Common myeloid progenitor, CD34-positive (primary cell): Measurements from ENCODE around the gene GNE.

Experiments used
- CTCF ChIA-PET: fragments of 350-600 bp; sonication (Branson Sonifier 250); formaldehyde crosslinking; loops from one replicate; lab custom pipeline; 2021; ENCODE audit warnings: antibody characterized with exemption; lab: Charles Lee
- POLR2A ChIA-PET: fragments of 350-600 bp; sonication (Branson Sonifier 250); formaldehyde crosslinking; loops from one replicate; lab custom pipeline; 2021; ENCODE audit warnings: antibody characterized with exemption; lab: Charles Lee
- DNase-seq, 3 donors: peaks; one replicate each; pipeline versions ENCODE4 v3.0.0 to v3.0.0-alpha.2; 2013
- H3K27ac ChIP-seq, 2 experiments: 1 replicate in 1 of 2; 2 replicates in 1 of 2; pipeline ENCODE4 v1.7.0; 2013; ENCODE audit warnings: inconsistent platforms in 2 of 2, low read length in 2 of 2, mild to moderate bottlenecking in 2 of 2, low read depth in 1 of 2, moderate library complexity in 1 of 2; ENCODE audit not compliant: severe bottlenecking in 2 of 2, insufficient read depth in 1 of 2, poor library complexity in 1 of 2
- H3K27me3 ChIP-seq, 5 experiments: replicated peaks in 2 of 5; 1 replicate in 3 of 5; 2 replicates in 2 of 5; pipeline versions ENCODE4 v1.6.1 to v1.7.0; 2013; ENCODE audit warnings: low read length in 4 of 5, mild to moderate bottlenecking in 2 of 5, moderate library complexity in 2 of 5, inconsistent platforms in 1 of 5; ENCODE audit not compliant: insufficient read depth in 5 of 5, control insufficient read depth in 4 of 5
- H3K36me3 ChIP-seq, 4 experiments: 1 replicate in 2 of 4; 2 replicates in 2 of 4; pipeline versions ENCODE4 v1.6.1 to v1.7.0; 2013; ENCODE audit warnings: low read length in 3 of 4, control low read depth in 1 of 4, mild to moderate bottlenecking in 1 of 4; ENCODE audit not compliant: control insufficient read depth in 4 of 4, insufficient read depth in 4 of 4
- H3K4me1 ChIP-seq, 4 experiments: 1 replicate in 3 of 4; 2 replicates in 1 of 4; pipeline versions ENCODE4 v1.6.1 to v1.7.1; 2013; ENCODE audit warnings: low read length in 3 of 4, mild to moderate bottlenecking in 3 of 4, control low read depth in 1 of 4, inconsistent platforms in 1 of 4, moderate library complexity in 1 of 4; ENCODE audit not compliant: control insufficient read depth in 4 of 4, insufficient read depth in 4 of 4; ENCODE audit errors: control extremely low read depth in 1 of 4
- H3K4me3 ChIP-seq, 7 experiments: 1 replicate in 4 of 7; 2 replicates in 3 of 7; pipeline versions ENCODE4 v1.5.1 to v1.7.0; 2013; ENCODE audit warnings: mild to moderate bottlenecking in 7 of 7, low read length in 6 of 7, moderate library complexity in 6 of 7, inconsistent platforms in 2 of 7, low read depth in 2 of 7, control low read depth in 1 of 7; ENCODE audit not compliant: insufficient read depth in 4 of 7, control insufficient read depth in 1 of 7; ENCODE audit errors: extremely low read depth in 1 of 7
- H3K9me3 ChIP-seq, 5 experiments: 1 replicate in 4 of 5; 2 replicates in 1 of 5; pipeline versions ENCODE4 v1.6.1 to v1.7.1; 2013; ENCODE audit warnings: low read length in 4 of 5, mild to moderate bottlenecking in 2 of 5, inconsistent platforms in 1 of 5, low read depth in 1 of 5, moderate library complexity in 1 of 5; ENCODE audit not compliant: control insufficient read depth in 4 of 5, insufficient read depth in 2 of 5; ENCODE audit errors: control extremely low read depth in 1 of 5
- WGBS: methylation state at CpG from one replicate; pipeline ENCODE4 v1.1.5; 2013; ENCODE audit not compliant: insufficient coverage; 5-methylcytosine and 5-hydroxymethylcytosine counted together

The GNE gene

DNA sequence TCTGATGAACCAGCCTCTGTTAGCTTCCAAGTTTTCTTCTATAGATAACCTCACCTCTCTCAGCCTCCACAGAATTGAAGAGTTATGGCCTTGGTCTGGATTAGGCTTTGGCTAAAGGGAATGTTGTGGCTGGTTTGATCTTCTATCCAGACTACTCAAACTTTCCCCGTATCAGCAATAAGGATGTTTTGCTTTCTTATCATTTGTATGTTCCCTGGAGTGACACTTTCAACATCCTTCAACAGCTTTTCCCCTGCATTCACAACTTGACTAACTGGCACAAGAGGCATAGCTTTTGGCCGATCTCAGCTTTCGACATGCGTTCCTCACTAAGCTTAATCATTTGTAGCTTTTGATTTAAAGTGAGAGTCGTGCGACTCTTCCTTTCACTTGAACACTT lies 28.1 kb upstream of the GNE start:
- no peaks in the 10 kb centered on the region for H3K27me3 ChIP-seq
- H3K4me1 ChIP-seq, result no peaks in the 10 kb centered on the region
- H3K36me3 ChIP-seq, result no peaks in the 10 kb centered on the region
- no peak overlapping the region for H3K27ac ChIP-seq
- no peak overlapping the region for H3K4me3 ChIP-seq
- CTCF ChIA-PET, result interaction anchor here (1.5 kb wide), 1 partner anchor 19 kb away, joined by 4 read pairs; no protein-coding TSS in a partner anchor
- DNase-seq, result no peak
- no peaks in the 10 kb centered on the region for H3K9me3 ChIP-seq
- WGBS, result no CpG with 5 or more reads among the region's 6 CpGs
- POLR2A ChIA-PET, result no interaction called here

DNA sequence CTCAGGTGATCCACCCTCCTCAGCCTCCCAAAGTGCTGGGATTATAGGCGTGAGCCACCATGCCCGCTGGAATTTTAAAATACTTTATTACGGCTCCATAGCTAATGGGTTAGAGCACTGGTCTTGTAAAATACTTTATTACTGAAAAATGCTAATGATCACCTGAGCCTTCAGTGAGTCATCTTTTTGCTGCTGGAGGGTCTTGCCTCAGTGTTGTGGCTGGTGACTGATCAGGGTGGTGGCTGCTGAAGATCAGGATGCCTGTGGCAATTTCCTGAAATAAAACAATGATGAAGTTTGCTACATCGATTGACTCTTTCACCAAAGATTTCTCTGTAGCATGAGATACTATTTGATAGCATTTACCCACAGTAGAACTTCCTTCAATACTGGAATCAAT lies 26.0 kb upstream of the GNE start:
- H3K9me3 ChIP-seq, result no peaks in the 10 kb centered on the region
- CTCF ChIA-PET, result interaction anchor here (0.9 kb wide), 1 partner anchor 44 kb away, joined by 3 read pairs; no protein-coding TSS in a partner anchor
- POLR2A ChIA-PET, result no interaction called here
- WGBS, result 100% methylated on average over 1 of the region's 4 CpGs
- H3K36me3 ChIP-seq, result no peaks in the 10 kb centered on the region
- no peak for DNase-seq
- H3K4me3 ChIP-seq, result no peak overlapping the region
- no peak overlapping the region for H3K27ac ChIP-seq
- no peaks in the 10 kb centered on the region for H3K4me1 ChIP-seq
- no peaks in the 10 kb centered on the region for H3K27me3 ChIP-seq

GRCh38 chr9:36282275-36282674 lies 24.0 kb upstream of the GNE start:
- 100% methylated on average over 7 of the region's 7 CpGs for whole genome bisulfite sequencing
- Histone ChIP-seq H3K9me3 (no peaks in the 10 kb centered on the region), H3K4me3 (no peak overlapping the region), H3K4me1 (no peaks in the 10 kb centered on the region), H3K27ac (no peak overlapping the region), H3K27me3 (no peaks in the 10 kb centered on the region), H3K36me3 (no peaks in the 10 kb centered on the region)
- POLR2A ChIA-PET, result no interaction called here
- no peak for DNase-seq
- CTCF ChIA-PET, result no interaction called here

DNA sequence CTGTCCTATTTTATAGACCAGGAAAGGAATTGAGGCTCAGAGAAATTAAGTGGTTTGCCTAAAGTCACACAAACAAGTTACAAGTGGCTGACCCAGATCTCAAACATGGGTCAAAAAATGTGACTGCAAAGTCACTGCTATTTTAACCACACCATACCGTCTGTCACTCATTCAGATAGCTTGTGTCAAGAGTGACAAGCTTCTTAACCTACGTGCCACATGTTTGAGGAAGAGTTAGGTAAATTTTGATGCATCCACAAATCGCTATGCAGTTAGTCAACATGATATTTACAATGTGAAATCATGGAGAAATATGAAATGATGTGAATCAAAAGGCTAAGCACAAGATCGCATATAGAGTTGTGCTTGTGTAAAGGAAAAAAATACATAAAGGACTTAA lies 22.7 kb upstream of the GNE start:
- WGBS, result 97% methylated on average over 4 of the region's 4 CpGs
- no peak for DNase-seq
- H3K4me1 ChIP-seq, result peaks cover 0 to 6% (median 3%) of the 10 kb centered on the region in 4 experiments
- no peak overlapping the region for H3K27ac ChIP-seq
- H3K4me3 ChIP-seq, result no peak overlapping the region
- H3K27me3 ChIP-seq, result no peaks in the 10 kb centered on the region
- CTCF ChIA-PET, result interaction anchor here (0.9 to 2.5 kb wide), 2 partner anchors 32 to 46 kb away, joined by 3 to 7 read pairs; no protein-coding TSS in a partner anchor
- no peaks in the 10 kb centered on the region for H3K36me3 ChIP-seq
- no peaks in the 10 kb centered on the region for H3K9me3 ChIP-seq
- POLR2A ChIA-PET, result no interaction called here

DNA sequence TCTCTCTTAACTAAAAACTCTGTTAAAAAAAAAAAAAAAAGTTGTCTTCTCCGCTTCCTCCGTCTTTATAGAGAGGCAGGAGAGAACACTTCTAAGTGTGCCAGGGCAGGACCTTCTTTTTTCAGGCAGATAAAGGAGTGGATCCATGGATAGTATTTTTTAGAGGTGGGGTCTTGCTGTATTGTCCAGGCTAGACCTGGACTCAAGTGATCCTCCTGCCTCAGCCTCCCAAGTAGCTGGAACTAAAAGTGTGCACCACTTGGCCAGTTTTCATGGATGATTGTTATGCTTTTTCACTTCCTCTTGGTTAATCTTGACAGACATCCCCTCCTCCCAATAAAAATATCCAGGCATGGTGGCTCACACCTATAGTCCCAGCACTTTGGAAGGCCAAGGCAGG lies 20.0 kb upstream of the GNE start:
- WGBS, result no CpG with 5 or more reads among the region's 2 CpGs
- no peaks in the 10 kb centered on the region for H3K9me3 ChIP-seq
- H3K4me1 ChIP-seq, result peaks cover 0 to 8% (median 3%) of the 10 kb centered on the region in 4 experiments
- H3K27me3 ChIP-seq, result no peaks in the 10 kb centered on the region
- CTCF ChIA-PET, result no interaction called here
- H3K27ac ChIP-seq, result no peak overlapping the region
- H3K36me3 ChIP-seq, result no peaks in the 10 kb centered on the region
- no peak overlapping the region for H3K4me3 ChIP-seq
- DNase-seq, result no peak
- POLR2A ChIA-PET, result interaction anchor here (1.2 kb wide), 1 partner anchor 19 kb away, joined by 3 read pairs; no protein-coding TSS in a partner anchor

GRCh38 chr9:36276781-36277181 lies 18.5 kb upstream of the GNE start:
- WGBS, result 76% methylated on average over 3 of the region's 7 CpGs
- H3K36me3 ChIP-seq, result no peaks in the 10 kb centered on the region
- CTCF ChIA-PET, result no interaction called here
- no peaks in the 10 kb centered on the region for H3K27me3 ChIP-seq
- H3K4me3 ChIP-seq, result peak overlapping the region in 1 of 7 experiments; percentile 37
- POLR2A ChIA-PET, result no interaction called here
- DNase-seq, result peak in 1 of 3 donors; percentile 26
- no peak overlapping the region for H3K27ac ChIP-seq
- H3K4me1 ChIP-seq, result peaks cover 0 to 8% (median 3%) of the 10 kb centered on the region in 4 experiments
- H3K9me3 ChIP-seq, result no peaks in the 10 kb centered on the region

GRCh38 chr9:36276254-36276653 lies 18.0 kb upstream of the GNE start:
- ChIA-PET CTCF (no interaction called here), POLR2A (no interaction called here)
- Histone ChIP-seq H3K4me3 (no peak overlapping the region), H3K27ac (no peak overlapping the region), H3K4me1 (peaks cover 0 to 8% (median 3%) of the 10 kb centered on the region in 4 experiments), H3K27me3 (no peaks in the 10 kb centered on the region), H3K9me3 (no peaks in the 10 kb centered on the region), H3K36me3 (no peaks in the 10 kb centered on the region)
- no peak for DNase-seq
- WGBS, result no CpG with 5 or more reads among the region's 1 CpG
